HG03108 (cell line): Measurements from ENCODE around the gene LBX2.
"Not testable (repeated sequence)": the region's sequence is repeated elsewhere in the genome, so short reads cannot be mapped to it uniquely, and the experiment has no call there.

Experiments
- ATAC-seq: cut with Tn5 transposase; IDR thresholded peaks from one replicate; pipeline ENCODE4 v1.9.1; 2021; ENCODE audit warnings: moderate library complexity; ENCODE audit not compliant: unreplicated experiment

LBX2 gene

DNA sequence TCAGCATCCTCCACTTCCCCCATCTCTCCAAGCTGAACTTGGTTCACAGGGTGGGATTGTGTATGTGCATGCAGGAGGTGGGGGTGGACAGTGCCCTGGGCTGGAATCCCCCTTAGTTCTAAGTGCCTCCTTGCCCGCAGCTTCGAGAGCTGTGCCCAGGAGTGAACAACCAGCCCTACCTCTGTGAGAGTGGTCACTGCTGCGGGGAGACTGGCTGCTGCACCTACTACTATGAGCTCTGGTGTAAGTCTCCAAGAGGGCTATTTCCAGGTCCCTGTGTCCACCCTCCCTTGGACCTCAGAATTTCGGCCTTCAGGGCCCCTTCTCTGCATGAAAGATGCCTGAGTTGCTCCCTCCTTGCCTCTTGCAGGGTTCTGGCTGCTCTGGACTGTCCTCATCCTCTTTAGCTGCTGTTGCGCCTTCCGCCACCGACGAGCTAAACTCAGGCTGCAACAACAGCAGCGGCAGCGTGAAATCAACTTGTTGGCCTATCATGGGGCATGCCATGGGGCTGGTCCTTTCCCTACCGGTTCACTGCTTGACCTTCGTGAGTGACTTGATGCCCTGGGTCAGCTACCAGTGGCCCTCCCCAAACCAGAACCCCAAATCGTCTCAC, 39.8 kb downstream of the LBX2 start:
- not testable (repeated sequence) for ATAC-seq

DNA sequence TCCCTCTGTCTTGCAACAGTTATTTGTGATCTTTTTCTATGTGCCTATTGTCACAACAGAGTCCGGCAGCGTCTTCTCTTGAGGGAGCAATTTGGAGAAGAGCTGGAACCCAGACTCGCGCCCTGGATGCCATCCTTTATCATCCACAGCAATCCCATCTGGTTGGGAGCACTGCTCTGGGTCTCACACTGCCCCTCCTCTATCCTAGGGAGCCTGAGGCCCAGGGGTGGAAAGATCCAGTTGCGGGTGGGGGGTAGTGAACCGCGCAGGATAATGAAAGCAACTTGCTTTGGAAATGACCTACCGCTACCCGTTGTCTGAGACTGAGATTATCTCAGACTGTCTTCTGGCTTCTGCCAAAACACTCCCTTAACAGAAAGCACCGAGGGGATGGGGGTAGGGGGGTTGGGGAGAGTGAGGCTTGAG, 40.5 kb downstream of the LBX2 start:
- ATAC-seq = no peak

DNA sequence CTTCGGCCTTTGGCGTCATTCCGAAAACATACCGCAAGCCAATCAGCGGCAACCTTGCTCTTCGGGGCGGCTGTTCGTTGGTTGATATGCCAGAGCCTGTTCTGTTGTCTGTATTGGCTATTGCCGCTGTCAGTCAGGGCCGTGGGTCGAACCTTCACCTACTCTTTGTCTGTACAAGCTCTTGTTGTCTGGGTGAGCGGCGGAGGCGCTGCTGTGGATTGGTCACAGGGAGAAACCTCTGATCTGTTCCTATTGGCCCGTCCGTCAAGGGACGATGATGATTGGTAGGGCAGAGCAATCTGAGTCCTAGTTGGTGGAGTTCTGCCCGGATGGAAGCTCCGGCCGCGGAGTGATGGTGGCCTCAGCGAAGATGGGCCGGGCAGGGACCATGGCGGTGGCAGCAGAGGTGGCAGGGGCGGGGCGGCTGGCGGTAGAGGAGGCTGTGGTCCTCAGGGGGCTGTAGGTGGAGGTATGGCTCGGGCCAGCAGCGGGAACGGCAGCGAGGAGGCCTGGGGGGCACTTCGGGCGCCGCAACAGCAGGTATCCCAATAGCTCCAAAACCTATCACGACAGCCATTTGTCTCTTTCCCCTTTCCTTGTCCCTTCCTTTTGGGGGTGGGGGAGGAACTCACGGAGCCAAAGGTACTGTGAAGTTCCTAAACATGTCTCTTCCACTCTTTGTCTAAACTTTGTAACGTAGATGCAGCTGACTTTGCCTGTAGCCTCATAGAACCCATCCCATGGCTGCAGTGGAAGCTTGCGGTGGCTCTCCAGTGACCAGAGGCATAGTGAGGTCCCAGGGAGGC, 41.1 kb downstream of the LBX2 start, which contains the start of gene WBP1:
Gene WBP1, plus strand, starts transcription at position 307 of the 806 bp plus-strand sequence. Its CDS starts 165 bp downstream, at position 472.
- ATAC-seq = peak; percentile 82

DNA sequence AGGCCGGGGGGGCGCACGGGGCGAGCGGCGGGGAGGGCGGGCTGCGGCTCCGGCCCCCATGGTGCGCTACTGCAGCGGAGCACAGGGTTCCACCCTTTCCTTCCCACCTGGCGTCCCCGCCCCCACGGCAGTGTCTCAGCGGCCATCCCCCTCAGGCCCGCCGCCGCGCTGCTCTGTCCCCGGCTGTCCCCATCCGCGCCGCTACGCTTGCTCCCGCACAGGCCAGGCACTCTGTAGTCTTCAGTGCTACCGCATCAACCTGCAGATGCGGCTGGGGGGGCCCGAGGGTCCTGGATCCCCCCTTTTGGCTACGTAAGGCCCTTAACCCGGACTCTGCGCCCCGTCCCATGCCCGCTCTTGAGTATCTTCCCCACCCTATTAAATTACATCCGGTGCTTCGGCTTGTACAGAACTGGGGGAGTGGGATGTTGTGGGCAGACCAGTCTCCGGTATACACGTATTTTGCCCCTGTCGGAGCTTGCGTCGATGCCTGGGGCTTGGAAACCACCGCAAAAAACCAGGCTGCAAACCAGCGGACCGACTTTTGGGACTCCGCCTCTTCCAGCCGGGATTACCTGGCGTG, 41.8 kb downstream of the LBX2 start:
- peak; percentile 24 for ATAC-seq

DNA sequence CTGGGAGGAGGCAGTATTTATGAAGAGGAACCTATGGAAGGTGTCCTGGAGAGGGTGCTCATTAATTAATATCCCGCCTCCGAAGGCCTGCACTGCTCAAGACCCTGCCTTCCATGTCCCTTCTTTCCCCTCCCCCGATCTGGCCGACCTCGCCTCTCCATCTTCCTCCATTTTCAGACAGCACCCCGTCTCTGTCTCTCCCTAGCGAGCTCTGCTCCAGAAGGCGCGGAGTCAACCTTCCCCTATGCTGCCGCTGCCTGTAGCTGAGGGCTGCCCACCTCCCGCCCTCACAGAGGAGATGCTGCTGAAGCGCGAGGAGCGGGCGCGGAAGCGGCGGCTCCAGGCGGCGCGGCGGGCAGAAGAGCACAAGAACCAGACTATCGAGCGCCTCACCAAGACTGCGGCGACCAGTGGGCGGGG, 42.3 kb downstream of the LBX2 start:
- ATAC-seq = no peak

DNA sequence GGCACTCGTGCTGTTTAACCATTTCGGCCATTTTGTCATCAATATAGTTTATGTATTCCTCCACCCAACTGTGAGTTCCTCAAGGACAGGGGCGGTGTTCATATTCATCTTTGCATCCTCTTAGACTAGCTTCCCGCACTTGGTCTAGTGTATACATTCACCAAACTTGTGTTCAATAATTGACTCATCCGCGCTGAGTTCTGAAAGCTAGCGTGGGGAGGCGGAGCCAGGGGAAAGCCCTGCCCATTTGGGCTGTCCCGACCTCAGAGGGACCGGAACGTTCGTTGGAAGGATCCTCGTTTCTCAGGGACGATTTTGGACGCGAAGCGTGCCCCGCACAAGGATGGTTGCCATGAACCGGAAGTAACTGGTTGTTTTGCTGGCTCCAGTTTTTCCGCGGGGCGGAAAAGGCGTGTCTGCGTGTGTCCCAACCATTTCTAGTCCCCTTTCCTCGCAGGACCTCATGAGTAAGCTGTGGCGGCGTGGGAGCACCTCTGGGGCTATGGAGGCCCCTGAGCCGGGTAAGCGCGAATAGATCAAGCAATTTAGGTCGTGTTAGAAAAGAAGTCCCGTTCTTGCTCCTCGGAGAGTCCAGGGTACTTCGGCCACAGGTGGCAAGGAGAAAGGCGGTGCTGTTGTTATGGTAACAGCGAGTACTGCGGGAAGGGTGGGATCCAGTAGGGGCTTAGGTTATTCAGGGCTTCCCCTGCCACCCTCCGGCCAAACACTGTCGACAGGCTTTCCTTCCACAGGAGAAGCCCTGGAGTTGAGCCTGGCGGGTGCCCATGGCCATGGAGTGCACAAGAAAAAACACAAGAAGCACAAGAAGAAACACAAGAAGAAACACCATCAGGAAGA, 44.5 kb downstream of the LBX2 start, which contains the start of gene INO80B:
Gene INO80B, plus strand, starts transcription at position 434 of the 858 bp plus-strand sequence. Its CDS starts 30 bp downstream, at position 464.
- peak; percentile 35 for ATAC-seq

DNA sequence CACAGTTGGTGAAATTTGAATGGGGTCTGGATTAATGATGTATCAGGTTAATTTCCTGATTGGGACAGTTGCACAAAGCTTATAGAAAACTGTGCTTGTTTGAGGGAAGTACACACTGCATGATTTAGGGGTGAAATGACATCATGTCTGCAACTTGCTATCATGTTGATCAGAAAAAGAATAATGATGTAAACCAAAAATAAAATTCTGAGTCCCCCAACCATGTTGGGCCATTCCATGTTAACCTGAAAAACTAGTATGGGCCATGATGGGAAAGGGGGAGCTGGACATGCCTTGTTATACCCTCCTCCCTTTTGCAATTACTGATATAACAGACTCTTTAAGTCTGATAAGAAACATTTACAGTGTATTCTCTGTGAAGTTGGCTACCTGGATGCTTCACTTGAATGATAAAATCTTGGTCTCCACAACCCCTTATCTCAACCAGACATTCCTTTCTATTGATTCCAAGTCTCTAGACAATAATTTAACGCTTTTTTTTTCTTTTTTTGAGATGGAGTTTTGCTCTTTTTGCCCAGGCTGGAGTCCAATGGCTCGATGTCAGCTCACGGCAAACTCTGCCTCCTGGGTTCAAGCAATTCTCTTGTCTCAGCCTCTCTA, 48.7 kb downstream of the LBX2 start:
- ATAC-seq = no peak

DNA sequence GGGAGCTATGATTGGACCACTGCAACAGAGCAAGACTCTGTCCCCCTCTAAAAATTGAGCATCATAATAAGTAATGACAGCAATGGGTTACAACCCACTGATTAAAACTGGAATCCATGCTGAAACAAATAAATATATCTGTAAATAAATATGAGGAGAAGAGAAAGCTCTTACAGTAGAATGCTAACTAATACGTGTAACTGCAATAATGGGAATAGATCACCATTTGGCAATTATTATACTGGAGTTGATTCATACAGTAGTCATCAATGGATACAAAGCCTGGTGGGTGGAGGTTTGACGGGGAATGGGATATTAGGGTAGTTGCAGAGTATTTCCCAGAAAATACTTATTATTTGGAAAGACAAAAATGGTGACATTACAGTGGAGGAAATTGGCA, 50.6 kb downstream of the LBX2 start:
- ATAC-seq = no peak
